RWPE2 (cell line): Measurements from ENCODE around the gene CDC14A.
A peak's percentile ranks its signal among the peaks of the same experiment; 100 is the strongest.

ENCODE experiments used
- ATAC-seq: fragments of 200-7000 bp; cut with Tn5 transposase; 3 replicates; pipeline ENCODE4 v1.9.1; 2021; ENCODE audit warnings: low read depth
- DNase-seq: peaks from one replicate; pipeline ENCODE4 v3.0.0-alpha.2; 2020; ENCODE audit warnings: low spot score
- H3K27ac ChIP-seq: fragments of 450-650 bp; 2 replicates; pipeline ENCODE4 v1.5.1; 2017; ENCODE audit warnings: mild to moderate bottlenecking; ENCODE audit not compliant: poor library complexity, severe bottlenecking
- H3K27me3 ChIP-seq: fragments of 250-450 bp; sonication (Bioruptor Pico); 2 replicates; pipeline ENCODE4 v1.5.1; 2021; ENCODE audit warnings: mild to moderate bottlenecking, moderate library complexity; ENCODE audit not compliant: insufficient read depth, poor library complexity, severe bottlenecking
- H3K36me3 ChIP-seq: fragments of 250-450 bp; sonication (Bioruptor Pico); 2 replicates; pipeline ENCODE4 v1.5.1; 2020; ENCODE audit warnings: low read depth, mild to moderate bottlenecking, moderate library complexity
- H3K4me1 ChIP-seq: fragments of 250-450 bp; sonication (Bioruptor Pico); 2 replicates; pipeline ENCODE4 v1.5.1; 2021; ENCODE audit warnings: mild to moderate bottlenecking, moderate library complexity; ENCODE audit not compliant: insufficient read depth, poor library complexity, severe bottlenecking
- H3K4me3 ChIP-seq: fragments of 250-450 bp; sonication (Bioruptor Pico); 2 replicates; pipeline ENCODE4 v1.5.1; 2021; ENCODE audit warnings: mild to moderate bottlenecking, moderate library complexity; ENCODE audit not compliant: severe bottlenecking
- H3K9me3 ChIP-seq: fragments of 250-450 bp; sonication (Bioruptor Pico); 2 replicates; pipeline ENCODE4 v1.5.1; 2021; ENCODE audit warnings: mild to moderate bottlenecking, moderate library complexity; ENCODE audit not compliant: severe bottlenecking
- CTCF ChIP-seq: fragments of 450-650 bp; IDR thresholded peaks from one replicate; pipeline ENCODE4 v1.5.1; 2017; ENCODE audit warnings: mild to moderate bottlenecking, moderate library complexity; ENCODE audit not compliant: poor library complexity, severe bottlenecking

CDC14A gene

GRCh38 chr1:100305954-100306353, 46.4 kb upstream of the CDC14A start:
- DNase-seq (no peak), ATAC-seq (no peak)
- no peak for TF ChIP-seq CTCF

GRCh38 chr1:100306735-100307313, 45.5 kb upstream of the CDC14A start:
- Histone ChIP-seq H3K36me3 (no peaks in the 10 kb centered on the region), H3K27ac (no peak overlapping the region), H3K27me3 (no peaks in the 10 kb centered on the region), H3K9me3 (no peaks in the 10 kb centered on the region), H3K4me1 (peaks cover 5% of the 10 kb centered on the region), H3K4me3 (no peak overlapping the region)
- TF ChIP-seq CTCF: no peak
- ATAC-seq (no peak), DNase-seq (no peak)

More at GRCh38 chr1:100305954-100306353, 46.4 kb upstream of the CDC14A start:
- Histone ChIP-seq H3K27ac (no peak overlapping the region), H3K36me3 (no peaks in the 10 kb centered on the region), H3K4me1 (peaks cover 5% of the 10 kb centered on the region), H3K9me3 (no peaks in the 10 kb centered on the region), H3K27me3 (no peaks in the 10 kb centered on the region), H3K4me3 (no peak overlapping the region)

GRCh38 chr1:100308777-100309176, 43.5 kb upstream of the CDC14A start:
- Histone ChIP-seq H3K27ac (no peak overlapping the region), H3K27me3 (no peaks in the 10 kb centered on the region), H3K4me3 (no peak overlapping the region), H3K4me1 (peaks cover 5% of the 10 kb centered on the region), H3K9me3 (no peaks in the 10 kb centered on the region), H3K36me3 (no peaks in the 10 kb centered on the region)
- TF ChIP-seq CTCF: no peak
- DNase-seq: no peak
- ATAC-seq: peak; percentile 44; the same call in 1 of the 3 replicates

- ATAC-seq (no peak), DNase-seq (no peak)
- no peak for TF ChIP-seq CTCF
- Histone ChIP-seq H3K27me3 (no peaks in the 10 kb centered on the region), H3K36me3 (no peaks in the 10 kb centered on the region), H3K27ac (no peak overlapping the region), H3K4me3 (no peak overlapping the region), H3K4me1 (peaks cover 5% of the 10 kb centered on the region), H3K9me3 (no peaks in the 10 kb centered on the region)
Observed at GRCh38 chr1:100309863-100310262, 42.4 kb upstream of the CDC14A start.

GRCh38 chr1:100313382-100313781, 38.9 kb upstream of the CDC14A start:
- Histone ChIP-seq H3K36me3 (no peaks in the 10 kb centered on the region), H3K4me3 (no peak overlapping the region), H3K9me3 (no peaks in the 10 kb centered on the region), H3K27ac (no peak overlapping the region), H3K4me1 (peaks cover 5% of the 10 kb centered on the region), H3K27me3 (no peaks in the 10 kb centered on the region)
- peak; percentile 52; the same call in 2 of the 3 replicates for ATAC-seq
- no peak for TF ChIP-seq CTCF
- DNase-seq: no peak
